Loucy (cell line): ENCODE measurements around the gene GFPT2.

Source experiments
- H2AFZ ChIP-seq: fragments of 200-600 bp; sonication (generic); 2 replicates; pipeline ENCODE4 v1.6.0; 2016; ENCODE audit warnings: antibody characterized with exemption, mild to moderate bottlenecking, low read length, moderate library complexity
- H3F3A ChIP-seq: fragments of 200-600 bp; 2 replicates; pipeline ENCODE4 v1.6.0; 2016; ENCODE audit warnings: antibody characterized with exemption, low read depth, mild to moderate bottlenecking
- H3K27me3 ChIP-seq: fragments of 200-600 bp; sonication (generic); 2 replicates; pipeline ENCODE4 v1.6.1; 2014; ENCODE audit warnings: low read length, mild to moderate bottlenecking; ENCODE audit not compliant: insufficient read depth, poor library complexity, severe bottlenecking
- H3K36me3 ChIP-seq: fragments of 200-600 bp; sonication (generic); 2 replicates; pipeline ENCODE4 v1.6.1; 2016; ENCODE audit warnings: low read length; ENCODE audit not compliant: insufficient read depth
- H3K4me1 ChIP-seq: fragments of 200-600 bp; sonication (generic); 2 replicates; pipeline ENCODE4 v1.5.1; 2014; ENCODE audit warnings: low read length, mild to moderate bottlenecking; ENCODE audit not compliant: insufficient read depth, poor library complexity, severe bottlenecking
- H3K4me2 ChIP-seq: fragments of 200-600 bp; sonication (generic); 2 replicates; pipeline ENCODE4 v1.6.0; 2014; ENCODE audit warnings: antibody characterized with exemption, low read length, low read depth, mild to moderate bottlenecking; ENCODE audit not compliant: poor library complexity, severe bottlenecking
- H3K4me3 ChIP-seq: fragments of 200-600 bp; sonication (generic); 2 replicates; pipeline ENCODE4 v1.5.1; 2014; ENCODE audit warnings: low read length, mild to moderate bottlenecking, mixed read lengths; ENCODE audit not compliant: poor library complexity, severe bottlenecking
- H3K79me2 ChIP-seq: fragments of 200-600 bp; sonication (generic); 2 replicates; pipeline ENCODE4 v1.6.1; 2014; ENCODE audit warnings: low read length; ENCODE audit not compliant: insufficient read depth
- H3K9ac ChIP-seq: fragments of 200-600 bp; sonication (generic); 2 replicates; pipeline ENCODE4 v1.6.0; 2014; ENCODE audit warnings: mild to moderate bottlenecking, low read depth, low read length, moderate library complexity; ENCODE audit not compliant: poor library complexity, severe bottlenecking
- H3K9me2 ChIP-seq: fragments of 200-600 bp; sonication (generic); replicated peaks from 2 replicates; pipeline ENCODE4 v1.6.1; 2016; ENCODE audit warnings: low read depth, low read length, mixed read lengths
- H3K9me3 ChIP-seq: fragments of 200-600 bp; sonication (generic); 2 replicates; pipeline ENCODE4 v1.6.1; 2014; ENCODE audit warnings: mild to moderate bottlenecking, antibody characterized with exemption, low read length, low read depth; ENCODE audit not compliant: insufficient read depth
- H4K20me1 ChIP-seq: fragments of 200-600 bp; sonication (generic); 2 replicates; pipeline ENCODE4 v1.6.0; 2014; ENCODE audit warnings: antibody characterized with exemption, low read length, mild to moderate bottlenecking; ENCODE audit not compliant: insufficient read depth, poor library complexity, severe bottlenecking
- CTCF ChIP-seq: fragments of 200-600 bp; sonication (generic); conservative IDR thresholded peaks from 2 replicates; pipeline ENCODE4 v1.5.1; 2014; ENCODE audit warnings: mild to moderate bottlenecking, antibody characterized with exemption, low read length
- EZH2phosphoT487 ChIP-seq: fragments of 200-600 bp; IDR thresholded peaks from 2 replicates; pipeline ENCODE4 v1.6.1; 2018; ENCODE audit warnings: antibody characterized with exemption, mild to moderate bottlenecking, moderate library complexity, borderline replicate concordance

GFPT2 gene

GRCh38 chr5:180334751-180335613 lies 18.2 kb downstream of the GFPT2 start:
- Histone ChIP-seq H3F3A (no peaks in the 10 kb centered on the region), H3K36me3 (no peaks in the 10 kb centered on the region), H3K9ac (no peak overlapping the region), H3K4me1 (no peaks in the 10 kb centered on the region), H3K27me3 (no peaks in the 10 kb centered on the region), H3K9me2 (no peaks in the 10 kb centered on the region), H2AFZ (no peak overlapping the region), H4K20me1 (no peaks in the 10 kb centered on the region), H3K4me2 (no peak overlapping the region), H3K79me2 (no peaks in the 10 kb centered on the region), H3K4me3 (no peak overlapping the region), H3K9me3 (no peaks in the 10 kb centered on the region)
- TF ChIP-seq EZH2phosphoT487 (no peak), CTCF (no peak)

- Histone ChIP-seq H3K4me3 (no peak overlapping the region), H3K4me2 (no peak overlapping the region), H3K79me2 (no peaks in the 10 kb centered on the region), H4K20me1 (no peaks in the 10 kb centered on the region), H3K36me3 (no peaks in the 10 kb centered on the region), H3K9me3 (no peaks in the 10 kb centered on the region), H3K9ac (no peak overlapping the region), H3K27me3 (no peaks in the 10 kb centered on the region), H3K9me2 (no peaks in the 10 kb centered on the region), H3F3A (no peaks in the 10 kb centered on the region), H3K4me1 (no peaks in the 10 kb centered on the region), H2AFZ (no peak overlapping the region)
- TF ChIP-seq CTCF (no peak), EZH2phosphoT487 (no peak)
Measured at GRCh38 chr5:180334176-180334575, 19.0 kb downstream of the GFPT2 start.

GRCh38 chr5:180333661-180334060 lies 19.5 kb downstream of the GFPT2 start:
- Histone ChIP-seq H3F3A (no peaks in the 10 kb centered on the region), H3K9ac (no peak overlapping the region), H3K27me3 (no peaks in the 10 kb centered on the region), H2AFZ (no peak overlapping the region), H3K36me3 (no peaks in the 10 kb centered on the region), H3K79me2 (no peaks in the 10 kb centered on the region), H3K4me3 (no peak overlapping the region), H4K20me1 (no peaks in the 10 kb centered on the region), H3K4me2 (no peak overlapping the region), H3K4me1 (no peaks in the 10 kb centered on the region), H3K9me3 (no peaks in the 10 kb centered on the region), H3K9me2 (no peaks in the 10 kb centered on the region)
- TF ChIP-seq EZH2phosphoT487: no peak
- TF ChIP-seq CTCF: no peak
